GM12878 (cell line): Measurements from ENCODE around the gene SCARB1. TPM values are rescaled to one million over a fixed set of nuclear protein-coding genes. Genes with fewer than 3 reads are reported as not detected.

Source experiments
- BACH1 ChIP-seq: fragments of 450-650 bp; IDR thresholded peaks from 2 replicates; pipeline ENCODE4 v1.6.1; 2017; ENCODE audit warnings: mild to moderate bottlenecking, borderline replicate concordance
- BCL3 ChIP-seq: IDR thresholded peaks from 2 replicates; pipeline ENCODE4 v1.6.1; 2011; ENCODE audit warnings: borderline replicate concordance, low read depth, mild to moderate bottlenecking, moderate library complexity, low read length; ENCODE audit not compliant: insufficient read depth, poor library complexity, severe bottlenecking
- BMI1 ChIP-seq: fragments of 450-650 bp; IDR thresholded peaks from 2 replicates; pipeline ENCODE4 v1.6.1; 2016; ENCODE audit warnings: mild to moderate bottlenecking, moderate library complexity, borderline replicate concordance
- CBX5 ChIP-seq: sonication (generic); IDR thresholded peaks from 2 replicates; pipeline ENCODE4 v1.6.1; 2016; ENCODE audit warnings: low read depth, moderate library complexity, mild to moderate bottlenecking, inconsistent platforms
- CHD1 ChIP-seq: IDR thresholded peaks from 2 replicates; pipeline ENCODE4 v1.6.1; 2012; ENCODE audit warnings: low read depth, low read length, improper control_type of control experiment
- CHD2 ChIP-seq: IDR thresholded peaks from 2 replicates; pipeline ENCODE4 v1.6.1; 2011; ENCODE audit warnings: low read depth, low read length, improper control_type of control experiment, borderline replicate concordance
- DPF2 ChIP-seq: fragments of 450-650 bp; IDR thresholded peaks from 2 replicates; pipeline ENCODE4 v1.6.1; 2017; ENCODE audit warnings: mild to moderate bottlenecking
- IRF5 ChIP-seq: fragments of 450-650 bp; IDR thresholded peaks from 2 replicates; pipeline ENCODE4 v1.6.1; 2017; ENCODE audit warnings: borderline replicate concordance
- MEF2A ChIP-seq: IDR thresholded peaks from 2 replicates; pipeline ENCODE4 v1.6.1; 2011; ENCODE audit warnings: low read depth, mild to moderate bottlenecking, low read length, moderate library complexity; ENCODE audit not compliant: insufficient read depth
- NFIC ChIP-seq: IDR thresholded peaks from 2 replicates; pipeline ENCODE4 v1.6.1; 2012; ENCODE audit warnings: low read depth, mild to moderate bottlenecking, inconsistent platforms, low read length, moderate library complexity
- PAX5 ChIP-seq: IDR thresholded peaks from 2 replicates; pipeline ENCODE4 v1.6.1; 2011; ENCODE audit warnings: low read depth, low read length, borderline replicate concordance
- PKNOX1 ChIP-seq: fragments of 450-650 bp; IDR thresholded peaks from 2 replicates; pipeline ENCODE4 v1.6.1; 2016; ENCODE audit warnings: mild to moderate bottlenecking
- RELA ChIP-seq: fragments of 450-650 bp; IDR thresholded peaks from 2 replicates; pipeline ENCODE4 v1.8.0; 2014; ENCODE audit warnings: borderline replicate concordance; ENCODE audit not compliant: partially characterized antibody
- SMAD1 ChIP-seq: fragments of 450-650 bp; IDR thresholded peaks from 2 replicates; pipeline ENCODE4 v1.6.1; 2018; ENCODE audit warnings: mild to moderate bottlenecking, low read depth; ENCODE audit not compliant: partially characterized antibody
- SP1 ChIP-seq: IDR thresholded peaks from one replicate; pipeline ENCODE4 v1.6.1; 2011; ENCODE audit warnings: low read depth, low read length
- TARDBP ChIP-seq: IDR thresholded peaks from 2 replicates; pipeline ENCODE4 v1.6.1; 2016; ENCODE audit warnings: borderline replicate concordance
- TCF12 ChIP-seq: IDR thresholded peaks from 2 replicates; pipeline ENCODE4 v1.6.1; 2011; ENCODE audit warnings: low read depth, mild to moderate bottlenecking, low read length
- TCF7 ChIP-seq: IDR thresholded peaks from 2 replicates; pipeline ENCODE4 v1.6.1; 2014; ENCODE audit warnings: antibody characterized with exemption, borderline replicate concordance
- ZBTB4 ChIP-seq: fragments of 450-650 bp; formaldehyde crosslinking; IDR thresholded peaks from 2 replicates; pipeline ENCODE4 v1.4.0; 2022; ENCODE audit warnings: mild to moderate bottlenecking, moderate library complexity
- ZNF217 ChIP-seq: fragments of 450-650 bp; IDR thresholded peaks from 2 replicates; pipeline ENCODE4 v1.6.1; 2017; ENCODE audit warnings: antibody characterized with exemption, mild to moderate bottlenecking
- ZNF622 ChIP-seq: fragments of 450-650 bp; IDR thresholded peaks from 2 replicates; pipeline ENCODE4 v1.6.1; 2017; ENCODE audit warnings: mild to moderate bottlenecking, inconsistent platforms
- ZZZ3 ChIP-seq: IDR thresholded peaks from 2 replicates; pipeline ENCODE4 v1.6.1; 2011; ENCODE audit warnings: low read depth; ENCODE audit not compliant: control insufficient read depth, insufficient read length
- polyA plus RNA-seq, 11 experiments: library from polyadenylated mRNA; depleted of rRNA in 4 of 11; unstranded in 6 of 11; stranded (reverse) in 5 of 11; fragments of >200 nt; fragmentation: Nextera tagmentation in 4 of 11; fragmentation: Illumina TruSeq in 1 of 11; extraction: Ambion mirVana in 4 of 11; extraction: Trizol in 1 of 11; gene quantifications; 1 replicate in 1 of 11; 2 replicates in 10 of 11; pipeline versions ENCODE4 v1.2.1 to v1.2.3, GENCODE V29; 2011 to 2016; ENCODE audit warnings: inconsistent platforms in 2 of 11, missing spikeins in 2 of 11, low read depth in 1 of 11
- total RNA-seq, 4 experiments: library from RNA; depleted of rRNA in 3 of 4; stranded (reverse); fragments of >200 nt in 3 of 4; fragmentation: Illumina TruSeq in 1 of 4; extraction: Trizol in 1 of 4; gene quantifications; 2 replicates each; pipeline versions ENCODE4 v1.2.1 to v1.2.3, GENCODE V29; 2013 to 2021

The SCARB1 gene
- total and polyA plus RNA-seq, 10 of the 15 experiments (the other 5 are each of a cell fraction or from before 2014, with no cell fraction given) = 0.34 to 104 (median 63.1) TPM

GRCh38 chr12:124771462-124772288, 92.0 kb downstream of the SCARB1 start (continued):
- no peak for TF ChIP-seq ZBTB4 (CRISPR knock-in tag)
- no peak for TF ChIP-seq SMAD1
- TF ChIP-seq TCF7 = no peak
- TF ChIP-seq CHD1 = no peak
- no peak for TF ChIP-seq DPF2
- TF ChIP-seq BACH1 = peak; percentile 70; the same call in 1 of the 2 replicates
- TF ChIP-seq PAX5 = no peak
- peak; percentile 53; the same call in 1 of the 2 replicates for TF ChIP-seq ZNF217
- TF ChIP-seq MEF2A = peak; percentile 6; the same call in 1 of the 2 replicates
- TF ChIP-seq ZZZ3 = no peak
- TF ChIP-seq PKNOX1 = no peak
- no peak for TF ChIP-seq BMI1
- TF ChIP-seq BCL3 = no peak
- TF ChIP-seq RELA = peak; percentile 49
- peak; percentile 25; the same call in 1 of the 2 replicates for TF ChIP-seq CBX5
- TF ChIP-seq ZNF622 = no peak
- no peak for TF ChIP-seq IRF5
- no peak for TF ChIP-seq NFIC
- TF ChIP-seq SP1 = no peak
- 0 out of 2 replicates have a peak, but pooled peaks have one; percentile 43 for TF ChIP-seq CHD2
- TF ChIP-seq TARDBP = no peak
- TF ChIP-seq TCF12 = peak; percentile 70; the same call in 1 of the 2 replicates
